NB4 (cell line): ENCODE measurements around the gene KRTAP5-9.
"Not testable (repeated sequence)": the region's sequence is repeated elsewhere in the genome, so short reads cannot be mapped to it uniquely, and the experiment has no call there.

ENCODE experiments used
- MYC ChIP-seq: IDR thresholded peaks from 2 replicates; pipeline ENCODE4 v1.6.1; 2011; ENCODE audit warnings: low read depth, low read length
- POLR2A ChIP-seq: IDR thresholded peaks from 2 replicates; pipeline ENCODE4 v1.6.1; 2011; ENCODE audit warnings: mild to moderate bottlenecking; ENCODE audit not compliant: insufficient read length; ENCODE audit errors: extremely low read depth

- TF ChIP-seq MYC, POLR2A: not testable (repeated sequence)
Measured at GRCh38 chr11:71566626-71567599, 18.7 kb downstream of the KRTAP5-9 start.
